Adrenal gland (tissue), 5 donors: Measurements from ENCODE around the gene EIF1B.

Source experiments
- CTCF ChIP-seq, 6 experiments: fragments of 450-650 bp in 4 of 6; fragments of 200-600 bp in 2 of 6; sonication (generic) in 1 of 6; IDR thresholded peaks; 1 replicate in 5 of 6; 2 replicates in 1 of 6; pipeline versions ENCODE4 v1.5.1 to v1.8.0; 2016 to 2021; ENCODE audit warnings: antibody characterized with exemption in 6 of 6, mild to moderate bottlenecking in 2 of 6, moderate library complexity in 1 of 6
- POLR2A ChIP-seq, 2 donors: fragments of 450-650 bp; IDR thresholded peaks; one replicate each; pipeline ENCODE4 v1.6.1; 2017; ENCODE audit warnings: antibody characterized with exemption in 2 of 2, mild to moderate bottlenecking in 2 of 2, moderate library complexity in 1 of 2
- donor health status: DM: no; HTN: no; CAD: no.

- TF ChIP-seq CTCF (IDR thresholded peaks at IDR 0.05) (no peak), POLR2A (IDR thresholded peaks at IDR 0.05) (no peak)
Measured at GRCh38 chr3:40290396-40290795, 19.1 kb upstream of the EIF1B start.
